ENCODE results near the gene GIMAP5.
A peak's percentile ranks its signal among the peaks of the same experiment; 100 is the strongest.

Gene GIMAP5

DNA sequence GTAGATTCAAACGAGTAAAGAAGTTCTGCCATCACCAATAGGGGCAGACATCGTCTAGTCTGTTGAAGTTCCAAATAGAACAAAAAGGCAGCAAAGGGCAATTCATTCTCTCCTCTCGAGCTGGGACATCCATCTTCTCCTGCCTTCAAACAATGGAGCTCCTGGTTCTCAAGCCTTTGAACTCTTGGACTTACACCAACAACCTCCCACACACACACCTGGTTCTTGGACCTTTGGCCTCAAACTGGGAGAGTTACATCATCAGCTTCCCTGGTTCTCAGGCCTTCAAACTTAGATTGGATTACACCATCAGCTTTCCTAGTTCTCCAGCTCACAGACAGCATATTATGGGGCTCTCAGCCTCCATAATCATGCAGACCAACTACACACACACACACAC is 9.8 kb upstream of the GIMAP5 start:
- H3K4me3 ChIP-seq (ENCODE audit: low read length): no peak overlapping the region
- no peak for TF ChIP-seq ZNF274 (IDR thresholded peaks at IDR 0.05; ENCODE audit: low read depth, low read length)

DNA sequence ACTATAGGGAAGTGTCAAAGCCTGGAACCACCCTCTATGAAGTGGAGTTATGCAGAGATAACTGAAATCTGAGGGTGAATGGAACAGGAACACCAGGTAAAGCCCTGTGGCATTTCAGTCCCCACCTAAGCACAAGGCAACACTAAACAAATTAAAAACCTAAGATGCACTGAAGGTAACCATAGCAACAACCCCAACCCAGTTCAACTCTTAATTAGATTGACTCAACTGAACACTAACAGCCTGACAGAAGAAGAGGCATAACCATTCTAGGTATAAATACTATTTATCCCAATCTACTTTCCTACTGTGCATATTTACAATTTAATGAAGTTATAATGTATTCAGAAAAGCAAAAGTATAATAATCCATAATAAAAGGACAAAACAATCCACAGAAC is 9.2 kb upstream of the GIMAP5 start:
- no peak for TF ChIP-seq ZNF274 (IDR thresholded peaks at IDR 0.05; ENCODE audit: low read depth, low read length)
- no peak overlapping the region for H3K4me3 ChIP-seq (ENCODE audit: low read length)

DNA sequence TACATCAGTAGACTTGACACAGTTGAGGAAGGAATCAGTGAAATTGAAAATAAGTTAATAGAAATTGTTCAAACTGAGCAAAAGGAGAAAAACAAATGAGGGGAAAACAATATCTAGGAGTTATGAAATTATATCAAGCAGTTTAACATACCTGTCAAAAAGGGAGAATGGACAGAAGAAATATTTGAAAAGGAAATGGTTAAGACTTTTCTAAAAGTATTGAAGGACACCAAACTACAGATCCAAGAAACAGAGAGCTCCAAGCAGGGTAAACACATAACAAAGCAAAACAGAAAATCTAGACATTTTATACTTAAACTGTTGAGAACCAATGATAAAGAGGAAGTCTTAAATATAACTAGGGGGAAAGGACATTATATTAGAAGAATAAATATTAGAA is 8.6 kb upstream of the GIMAP5 start:
- no peak for TF ChIP-seq ZNF274 (IDR thresholded peaks at IDR 0.05; ENCODE audit: low read depth, low read length)
- no peak overlapping the region for H3K4me3 ChIP-seq (ENCODE audit: low read length)

DNA sequence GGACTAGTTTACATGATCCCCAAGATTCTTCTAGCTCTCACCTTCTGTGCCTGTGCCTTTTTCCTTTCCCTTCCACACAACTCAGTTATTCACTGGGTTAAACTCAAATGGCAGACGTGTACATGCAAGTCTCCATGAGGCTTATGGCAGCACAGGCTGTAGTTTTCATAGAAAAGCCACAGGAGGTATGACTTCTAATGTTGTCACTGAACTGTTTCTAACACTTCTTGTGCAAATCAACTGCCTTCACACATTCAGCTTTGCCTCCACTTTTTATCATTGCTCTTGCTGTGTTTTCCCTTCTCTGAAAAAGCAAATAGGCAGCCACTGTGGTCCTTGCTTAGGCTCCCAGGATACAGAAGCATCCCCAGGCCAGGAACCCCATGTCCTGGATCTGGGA is 5.3 kb upstream of the GIMAP5 start:
- no peak for TF ChIP-seq ZNF274 (IDR thresholded peaks at IDR 0.05; ENCODE audit: low read depth, low read length)
- H3K4me3 ChIP-seq (ENCODE audit: low read length): no peak overlapping the region

DNA sequence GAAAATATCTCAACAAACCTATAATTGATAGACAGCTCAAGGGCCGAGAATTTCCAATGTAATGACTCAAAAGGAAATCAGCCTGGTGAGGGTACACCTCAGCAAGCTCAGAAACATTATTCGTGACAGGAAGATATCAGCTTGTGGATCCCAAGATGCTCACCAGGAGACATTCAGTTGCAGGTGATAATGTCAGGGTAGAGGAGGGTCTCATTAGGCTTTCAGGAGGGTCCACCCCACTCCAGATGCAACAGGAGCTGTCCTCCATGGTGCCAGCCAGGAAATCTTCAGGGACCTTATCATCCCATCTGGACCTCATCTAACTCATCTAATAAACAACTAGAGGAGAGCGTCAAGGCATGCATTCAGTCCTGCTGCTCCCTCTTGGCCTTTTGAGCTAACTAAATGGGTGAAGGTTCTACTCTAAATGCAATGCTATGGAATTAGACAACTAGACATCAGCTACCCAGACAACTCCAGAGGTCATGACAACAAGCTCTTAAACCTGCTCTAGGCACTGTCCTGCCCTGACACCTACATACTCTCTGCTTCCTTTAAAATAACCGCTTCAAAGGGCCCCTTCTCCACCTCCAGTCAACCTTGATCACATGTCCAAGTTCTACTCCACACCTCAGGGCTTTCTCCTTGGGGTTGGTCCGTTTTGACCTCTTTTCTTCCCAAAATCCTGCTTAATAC is 4.3 kb upstream of the GIMAP5 start:
- no peak for TF ChIP-seq ZNF274 (IDR thresholded peaks at IDR 0.05; ENCODE audit: low read depth, low read length)
- no peak overlapping the region for H3K4me3 ChIP-seq (ENCODE audit: low read length)

DNA sequence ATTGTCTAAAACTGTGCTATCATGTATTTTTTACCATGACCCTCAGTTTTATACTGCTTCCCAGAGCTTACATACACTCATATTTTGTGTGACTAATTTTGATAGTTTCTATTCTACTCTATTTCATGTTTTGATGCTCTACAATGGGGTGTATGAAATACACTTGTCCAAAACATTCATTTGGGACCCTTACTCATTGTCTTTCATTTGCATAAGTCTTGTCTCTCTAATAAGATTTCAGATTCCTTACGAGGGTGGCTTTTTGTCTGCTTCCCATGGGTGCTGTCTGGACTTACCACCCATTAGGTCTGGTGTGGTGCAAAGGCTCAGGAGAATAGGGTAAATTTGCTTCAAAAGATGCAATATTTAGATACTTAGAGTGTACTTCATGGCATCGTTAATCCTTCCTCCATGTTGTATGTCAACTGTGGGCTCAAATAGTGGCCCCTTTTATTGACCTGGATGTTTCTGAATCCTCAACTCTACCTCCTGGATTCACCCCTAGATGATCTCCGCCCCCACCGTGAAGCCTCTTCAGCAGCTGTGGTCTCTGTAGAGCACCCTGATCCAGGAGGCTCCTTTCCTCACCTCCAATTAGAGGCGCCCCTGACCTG is 3.6 kb upstream of the GIMAP5 start:
- H3K4me3 ChIP-seq (ENCODE audit: low read length): no peak overlapping the region
- TF ChIP-seq ZNF274 (IDR thresholded peaks at IDR 0.05; ENCODE audit: low read depth, low read length): no peak

DNA sequence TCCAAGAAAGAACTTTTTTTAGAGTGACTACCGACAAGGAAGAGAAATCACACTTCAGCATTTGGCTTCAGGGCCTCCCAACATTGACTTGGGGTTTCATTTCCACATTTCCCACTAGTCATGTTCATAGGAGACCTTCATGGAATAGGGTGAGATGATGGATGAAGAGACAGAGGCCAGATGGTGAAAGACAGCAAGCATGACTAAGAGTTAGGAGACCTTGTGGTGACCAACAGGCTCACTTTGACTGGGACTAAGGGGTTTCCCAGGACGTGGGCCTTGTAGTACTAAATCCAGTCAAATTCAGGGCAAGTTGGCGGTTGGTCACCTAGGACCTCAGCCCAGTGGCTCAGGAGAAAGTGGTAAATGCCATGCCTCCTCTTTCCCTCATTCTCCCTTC is 3.0 kb upstream of the GIMAP5 start:
- H3K4me3 ChIP-seq (ENCODE audit: low read length): no peak overlapping the region
- no peak for TF ChIP-seq ZNF274 (IDR thresholded peaks at IDR 0.05; ENCODE audit: low read depth, low read length)

DNA sequence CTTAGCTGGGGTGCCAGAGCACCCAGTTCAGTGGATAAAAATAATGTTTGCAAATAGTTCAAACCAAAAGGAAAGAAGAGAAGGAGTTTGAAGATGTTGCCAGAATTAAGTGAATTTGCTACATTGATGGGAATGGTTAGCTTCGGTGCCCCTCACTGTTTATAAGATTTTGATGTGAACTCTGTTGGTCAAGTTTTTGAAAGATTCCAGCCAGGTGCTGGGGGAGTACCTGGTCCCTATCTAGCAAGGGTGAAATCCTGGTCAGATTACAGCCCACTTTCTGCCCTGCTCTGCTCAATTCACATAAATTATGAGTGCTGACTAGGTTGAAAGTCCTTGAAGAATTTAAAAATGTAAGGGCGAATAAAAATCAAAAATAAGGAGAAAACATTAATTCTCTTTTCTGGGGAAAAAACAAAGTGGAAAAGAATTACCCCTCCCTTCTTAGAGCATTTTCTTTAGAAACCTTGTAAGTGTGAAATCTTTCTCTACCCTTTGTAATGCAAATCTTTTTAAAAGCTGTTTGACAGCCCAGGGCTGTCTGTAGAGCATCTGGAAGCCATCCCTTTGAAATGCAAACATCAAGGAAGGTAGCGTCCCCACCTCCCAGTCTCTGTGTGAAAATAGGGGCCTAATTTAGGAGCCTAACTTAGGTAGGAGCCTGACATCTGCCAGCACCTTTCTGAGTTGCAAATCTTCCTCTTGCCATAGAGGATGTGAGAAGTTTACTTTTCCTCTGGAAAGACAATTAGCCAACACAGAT is 1.4 kb upstream of the GIMAP5 start:
- no peak overlapping the region for H3K4me3 ChIP-seq (ENCODE audit: low read length)
- no peak for TF ChIP-seq ZNF274 (IDR thresholded peaks at IDR 0.05; ENCODE audit: low read depth, low read length)

DNA sequence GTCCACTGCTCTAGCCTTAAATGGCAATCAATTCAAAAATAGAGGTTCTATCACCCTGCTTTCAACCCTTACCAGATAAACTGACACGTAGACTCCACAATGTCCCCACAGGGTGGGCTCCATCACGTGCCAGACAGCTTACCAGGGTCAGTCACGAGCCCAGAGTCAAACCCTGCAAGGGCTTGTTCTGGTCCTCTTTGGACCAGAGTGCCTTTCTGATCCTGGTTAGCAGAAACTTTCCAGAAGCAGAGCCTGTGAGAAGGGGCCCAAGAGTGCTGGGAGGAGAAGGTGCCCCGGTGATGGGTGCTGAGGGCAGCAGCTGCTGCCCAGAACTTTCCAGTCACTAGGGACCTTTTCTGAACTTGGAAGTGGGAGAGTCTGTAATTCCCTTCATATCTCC is 354 bp upstream of the GIMAP5 start:
- TF ChIP-seq ZNF274 (IDR thresholded peaks at IDR 0.05; ENCODE audit: low read depth, low read length): no peak
- no peak overlapping the region; the same call in 1 of the 2 replicates for H3K4me3 ChIP-seq (ENCODE audit: low read length)

DNA sequence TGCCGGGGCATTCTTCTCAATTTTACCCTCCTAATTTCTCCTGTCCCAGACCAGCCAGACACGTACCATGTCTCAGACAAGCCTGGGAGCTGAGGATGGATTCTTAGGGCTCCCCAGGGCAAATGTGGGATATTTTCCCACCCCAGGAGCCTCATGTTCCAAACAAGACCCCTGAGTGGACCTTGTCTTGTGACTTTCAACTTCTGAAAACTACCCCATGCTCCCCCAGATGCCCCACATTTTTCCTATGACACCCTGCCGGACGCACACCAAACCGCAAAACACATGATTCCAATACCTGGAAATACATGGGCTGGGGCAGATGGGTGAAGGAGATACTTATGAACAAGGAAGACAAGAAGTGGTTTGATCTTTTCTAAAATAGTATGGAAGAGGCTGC is 874 bp downstream of the GIMAP5 start:
- H3K4me3 ChIP-seq (ENCODE audit: low read length): peak overlapping the region; percentile 46; the same call in 1 of the 2 replicates
- TF ChIP-seq ZNF274 (IDR thresholded peaks at IDR 0.05; ENCODE audit: low read depth, low read length): no peak

DNA sequence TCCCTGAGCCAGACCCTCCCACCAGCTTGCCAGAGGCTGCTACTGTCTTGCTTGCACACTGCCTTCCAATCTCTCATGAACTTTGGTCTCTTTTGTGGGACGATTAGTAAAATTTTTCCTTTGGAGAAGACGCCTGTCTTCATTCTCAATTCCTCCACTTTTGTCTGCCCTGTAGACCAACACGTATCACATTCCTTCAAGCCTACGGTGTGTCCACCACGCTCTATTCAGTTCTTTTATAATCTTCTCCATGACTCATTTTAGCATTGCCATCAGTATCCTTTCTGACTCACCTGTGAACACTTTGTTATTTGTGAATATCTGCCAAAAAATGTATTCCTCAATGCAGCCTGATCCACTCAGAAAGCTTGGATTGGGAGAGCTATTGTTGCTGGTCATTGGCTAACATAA is 1.4 kb downstream of the GIMAP5 start:
- peak overlapping the region; percentile 46; the same call in 1 of the 2 replicates for H3K4me3 ChIP-seq (ENCODE audit: low read length)

DNA sequence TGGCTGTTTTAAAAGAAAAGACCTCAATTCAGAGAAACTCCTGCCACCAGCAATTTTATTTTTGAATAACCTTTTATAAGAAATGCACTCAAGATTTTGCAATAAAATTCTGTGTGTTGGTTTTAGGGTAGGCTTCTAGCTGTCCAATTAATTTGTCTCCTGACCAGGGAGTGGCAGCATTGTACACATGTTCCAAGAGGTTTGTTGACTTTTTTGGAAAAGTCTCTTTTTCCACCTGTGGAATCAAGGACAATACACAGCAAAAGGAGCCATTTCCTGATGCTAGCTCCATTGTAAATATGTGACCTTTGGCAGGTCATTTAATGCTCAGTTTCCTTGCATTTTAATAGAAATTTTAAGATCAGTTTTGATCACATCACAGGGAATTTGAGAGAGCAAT is 1.8 kb downstream of the GIMAP5 start:
- H3K4me3 ChIP-seq (ENCODE audit: low read length): no peak overlapping the region
- no peak for TF ChIP-seq ZNF274 (IDR thresholded peaks at IDR 0.05; ENCODE audit: low read depth, low read length)

More for the DNA sequence above, 1.4 kb downstream of the GIMAP5 start:
- no peak for TF ChIP-seq ZNF274 (IDR thresholded peaks at IDR 0.05; ENCODE audit: low read depth, low read length)

DNA sequence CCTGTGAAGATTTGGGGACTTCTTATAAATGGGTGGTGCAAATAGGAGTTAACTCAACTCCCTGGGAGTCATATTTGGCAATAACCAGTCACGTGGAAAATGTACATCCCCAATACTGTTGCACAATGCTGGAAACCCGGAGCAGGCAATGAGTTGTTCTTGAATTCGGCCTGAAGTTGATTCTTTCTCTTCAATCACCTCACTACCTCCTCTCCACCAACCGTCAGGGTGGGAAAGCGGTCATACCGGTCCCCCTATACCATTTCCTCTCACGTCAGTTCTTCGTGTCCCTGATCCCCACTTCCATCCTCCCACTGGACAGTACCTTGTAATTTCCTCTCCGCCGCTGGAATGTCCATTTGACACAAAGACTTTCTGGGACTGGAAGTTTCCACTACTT is 2.8 kb downstream of the GIMAP5 start:
- no peak for TF ChIP-seq ZNF274 (IDR thresholded peaks at IDR 0.05; ENCODE audit: low read depth, low read length)
- no peak overlapping the region for H3K4me3 ChIP-seq (ENCODE audit: low read length)

DNA sequence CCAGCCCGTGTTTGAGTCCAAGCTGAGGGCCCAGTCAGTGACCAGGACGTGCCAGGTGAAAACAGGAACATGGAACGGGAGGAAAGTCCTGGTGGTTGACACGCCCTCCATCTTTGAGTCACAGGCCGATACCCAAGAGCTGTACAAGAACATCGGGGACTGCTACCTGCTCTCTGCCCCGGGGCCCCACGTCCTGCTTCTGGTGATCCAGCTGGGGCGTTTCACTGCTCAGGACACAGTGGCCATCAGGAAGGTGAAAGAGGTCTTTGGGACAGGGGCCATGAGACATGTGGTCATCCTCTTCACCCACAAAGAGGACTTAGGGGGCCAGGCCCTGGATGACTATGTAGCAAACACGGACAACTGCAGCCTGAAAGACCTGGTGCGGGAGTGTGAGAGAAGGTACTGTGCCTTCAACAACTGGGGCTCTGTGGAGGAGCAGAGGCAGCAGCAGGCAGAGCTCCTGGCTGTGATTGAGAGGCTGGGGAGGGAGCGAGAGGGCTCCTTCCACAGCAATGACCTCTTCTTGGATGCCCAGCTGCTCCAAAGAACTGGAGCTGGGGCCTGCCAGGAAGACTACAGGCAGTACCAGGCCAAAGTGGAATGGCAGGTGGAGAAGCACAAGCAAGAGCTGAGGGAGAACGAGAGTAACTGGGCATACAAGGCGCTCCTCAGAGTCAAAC is 5.2 kb downstream of the GIMAP5 start:
- H3K4me3 ChIP-seq (ENCODE audit: low read length): no peak overlapping the region
- no peak for TF ChIP-seq ZNF274 (IDR thresholded peaks at IDR 0.05; ENCODE audit: low read depth, low read length)
